ENCODE results near the gene TBC1D5. TPM values are rescaled to one million over a fixed set of nuclear protein-coding genes. Genes with fewer than 3 reads are reported as not detected.

Gene TBC1D5
- total and polyA plus RNA-seq, 2 of the 4 experiments (the other 2 are of a cell fraction): 16.4 to 57.0 TPM

GRCh38 chr3:17507480-17507879 is 235.0 kb downstream of the TBC1D5 start:
- Histone ChIP-seq H2AK5ac (ENCODE audit: low read depth, low read length) (no peak overlapping the region), H4K20me1 (ENCODE audit: insufficient read depth, low read length) (no peaks in the 10 kb centered on the region), H3K27ac (ENCODE audit: insufficient read depth, low read length) (no peak overlapping the region), H2BK20ac (ENCODE audit: low read depth, low read length) (no peak overlapping the region), H3K4me3 (ENCODE audit: insufficient read depth, low read depth, low read length) (no peak overlapping the region), H4K8ac (ENCODE audit: low read depth in 2 of 2, low read length in 2 of 2) (no peak overlapping the region), H2BK5ac (ENCODE audit: low read depth, low read length, poor library complexity, severe bottlenecking) (no peak overlapping the region), H4K91ac (ENCODE audit: insufficient read depth, low read depth, low read length) (no peak overlapping the region), H2AK9ac (replicated peaks; ENCODE audit: low read depth, low read length, poor library complexity) (no peak overlapping the region), H2BK15ac (ENCODE audit: low read depth, low read length) (no peak overlapping the region), H3K4ac (ENCODE audit: low read depth, low read length) (no peak overlapping the region), H3K18ac (ENCODE audit: low read depth, low read length) (no peak overlapping the region), H3K36me3 (ENCODE audit: control insufficient read depth, insufficient read depth, low read length) (no peaks in the 10 kb centered on the region), H3K4me2 (ENCODE audit: low read depth, low read length) (no peak overlapping the region), H3K79me1 (ENCODE audit: low read depth in 1 of 2, low read length in 2 of 2) (no peaks in the 10 kb centered on the region; a peak in 1 of 4 replicates), H3K14ac (replicated peaks; ENCODE audit: low read depth, low read length) (no peak overlapping the region), H2AFZ (replicated peaks; ENCODE audit: low read length, poor library complexity) (no peak overlapping the region), H3K9me3 (ENCODE audit: control insufficient read depth, insufficient read depth, low read length) (no peaks in the 10 kb centered on the region), H3K27me3 (ENCODE audit: control insufficient read depth, insufficient read depth, low read length) (no peaks in the 10 kb centered on the region), H3K9me1 (ENCODE audit: insufficient read depth, low read length) (no peaks in the 10 kb centered on the region), H3K4me1 (ENCODE audit: control insufficient read depth, insufficient read depth, low read length) (no peaks in the 10 kb centered on the region), H3K23ac (ENCODE audit: low read depth, low read length) (no peak overlapping the region), H3K9ac (ENCODE audit: low read depth, low read length) (no peak overlapping the region), H3K56ac (ENCODE audit: extremely low read depth, insufficient read depth, low read length) (no peak overlapping the region), H4K5ac (ENCODE audit: low read depth, low read length) (no peak overlapping the region), H2BK120ac (ENCODE audit: low read depth, low read length) (no peak overlapping the region)
- in situ Hi-C loops (cut with MboI; ENCODE audit: low sequenced_read_pairs): no loop called here
- TF ChIP-seq MAZ (IDR thresholded peaks at IDR 0.05; ENCODE audit: borderline replicate concordance, low read depth, low read length) (no peak), NFE2L2 (IDR thresholded peaks at IDR 0.05; ENCODE audit: low read depth, low read length) (no peak), SMC3 (IDR thresholded peaks at IDR 0.05; ENCODE audit: low read depth, low read length) (no peak), USF2 (IDR thresholded peaks at IDR 0.05; ENCODE audit: low read depth, low read length) (no peak), CEBPB (IDR thresholded peaks at IDR 0.05; ENCODE audit: low read depth, low read length) (no peak), RCOR1 (IDR thresholded peaks at IDR 0.05; ENCODE audit: insufficient replicate concordance, low read length) (no peak), CTCF (conservative IDR thresholded peaks at IDR 0.05; ENCODE audit: low read depth, low read length) (no peak), MXI1 (IDR thresholded peaks at IDR 0.05; ENCODE audit: borderline replicate concordance, low read depth, low read length) (no peak), ELK1 (IDR thresholded peaks at IDR 0.05; ENCODE audit: borderline replicate concordance, low read depth, low read length) (no peak), POLR2A (IDR thresholded peaks at IDR 0.05; ENCODE audit: low read depth, low read length) (no peak), FOS (IDR thresholded peaks at IDR 0.05; ENCODE audit: low read depth, low read length) (no peak), MAFK (IDR thresholded peaks at IDR 0.05; ENCODE audit: low read depth, low read length) (no peak), CHD1 (IDR thresholded peaks at IDR 0.05; ENCODE audit: low read depth, low read length) (no peak), RAD21 (IDR thresholded peaks at IDR 0.05; ENCODE audit: low read length) (no peak), BHLHE40 (IDR thresholded peaks at IDR 0.05; ENCODE audit: low read depth, low read length) (no peak), RFX5 (IDR thresholded peaks at IDR 0.05; ENCODE audit: low read depth, low read length) (no peak)
- dilution Hi-C loops (cut with HindIII; ENCODE audit: low sequenced_read_pairs, unreplicated experiment): no loop called here
- DNase-seq (no peak), ATAC-seq (ENCODE audit: low read depth) (no peak)
- ChIA-PET CTCF (no interaction called here), POLR2A (ENCODE audit: unreplicated experiment) (no interaction called here)
- BruUV-seq (replicated peaks): no TSS peak
- intact Hi-C loops (cut with micrococcal nuclease): no loop called here

Data from IMR-90 (cell line).